ENCODE measurements around the gene PRDM16. TPM values are rescaled to one million over a fixed set of nuclear protein-coding genes. Genes with fewer than 3 reads are reported as not detected.

The PRDM16 gene
- total and polyA plus RNA-seq, 3 donors from 2014 or later = 2.1 to 5.6 (median 4.7) TPM

DNA sequence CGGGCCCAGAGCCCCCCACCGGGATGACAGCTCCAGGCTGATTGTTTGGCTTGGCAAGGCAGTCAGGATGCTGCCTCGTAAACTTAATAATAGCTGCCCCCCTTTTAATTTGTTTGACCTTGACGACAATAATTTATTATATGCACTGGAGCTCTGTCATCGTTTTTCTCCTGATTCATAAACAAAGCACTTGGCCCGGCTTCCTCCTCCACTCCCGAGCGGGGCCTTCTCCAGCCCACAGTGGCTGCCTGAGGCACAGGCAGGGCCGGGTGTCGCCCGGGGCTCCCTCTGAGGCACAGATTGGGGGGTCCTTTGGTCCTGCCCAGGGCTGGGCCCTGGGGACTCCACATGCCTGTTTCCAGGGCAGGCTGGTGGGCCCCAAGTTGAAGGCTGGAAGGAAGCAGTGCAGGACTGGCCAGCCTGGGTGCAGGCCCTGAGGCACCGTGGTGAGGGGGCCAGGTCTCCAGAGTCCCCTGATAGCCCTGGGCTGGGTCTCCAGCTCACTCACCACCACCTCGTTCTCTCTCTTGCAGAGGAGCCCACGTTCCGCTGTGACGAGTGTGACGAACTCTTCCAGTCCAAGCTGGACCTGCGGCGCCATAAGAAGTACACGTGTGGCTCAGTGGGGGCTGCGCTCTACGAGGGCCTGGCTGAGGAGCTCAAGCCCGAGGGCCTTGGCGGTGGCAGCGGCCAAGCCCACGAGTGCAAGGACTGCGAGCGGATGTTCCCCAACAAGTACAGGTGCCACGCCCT lies 333.4 kb downstream of the PRDM16 start:
- Histone ChIP-seq H3K27ac (no peak overlapping the region), H3K9me3 (no peaks in the 10 kb centered on the region), H3K4me1 (peaks cover 8% of the 10 kb centered on the region), H3K4me3 (no peak overlapping the region), H3K36me3 (ENCODE audit: low read depth, missing control alignments) (no peaks in the 10 kb centered on the region), H3K27me3 (no peaks in the 10 kb centered on the region)
- TF ChIP-seq, protein P1, sequence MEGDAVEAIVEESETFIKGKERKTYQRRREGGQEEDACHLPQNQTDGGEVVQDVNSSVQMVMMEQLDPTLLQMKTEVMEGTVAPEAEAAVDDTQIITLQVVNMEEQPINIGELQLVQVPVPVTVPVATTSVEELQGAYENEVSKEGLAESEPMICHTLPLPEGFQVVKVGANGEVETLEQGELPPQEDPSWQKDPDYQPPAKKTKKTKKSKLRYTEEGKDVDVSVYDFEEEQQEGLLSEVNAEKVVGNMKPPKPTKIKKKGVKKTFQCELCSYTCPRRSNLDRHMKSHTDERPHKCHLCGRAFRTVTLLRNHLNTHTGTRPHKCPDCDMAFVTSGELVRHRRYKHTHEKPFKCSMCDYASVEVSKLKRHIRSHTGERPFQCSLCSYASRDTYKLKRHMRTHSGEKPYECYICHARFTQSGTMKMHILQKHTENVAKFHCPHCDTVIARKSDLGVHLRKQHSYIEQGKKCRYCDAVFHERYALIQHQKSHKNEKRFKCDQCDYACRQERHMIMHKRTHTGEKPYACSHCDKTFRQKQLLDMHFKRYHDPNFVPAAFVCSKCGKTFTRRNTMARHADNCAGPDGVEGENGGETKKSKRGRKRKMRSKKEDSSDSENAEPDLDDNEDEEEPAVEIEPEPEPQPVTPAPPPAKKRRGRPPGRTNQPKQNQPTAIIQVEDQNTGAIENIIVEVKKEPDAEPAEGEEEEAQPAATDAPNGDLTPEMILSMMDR (IDR thresholded peaks at IDR 0.05) = no peak
- TF ChIP-seq POLR2A (IDR thresholded peaks at IDR 0.05) = no peak
- intact Hi-C loops (cut with DNase I; ENCODE audit: low total_unique reads) = no loop called here
- no peak for DNase-seq
- 69 to 71% methylated on average over 28 to 29 of the region's 29 CpGs for WGBS, 2 donors

GRCh38 chr1:3403011-3403345 lies 334.0 kb downstream of the PRDM16 start:
- Histone ChIP-seq H3K4me3 (no peak overlapping the region), H3K4me1 (peaks cover 8% of the 10 kb centered on the region), H3K27me3 (no peaks in the 10 kb centered on the region), H3K9me3 (no peaks in the 10 kb centered on the region), H3K36me3 (ENCODE audit: low read depth, missing control alignments) (no peaks in the 10 kb centered on the region), H3K27ac (no peak overlapping the region)
- intact Hi-C loops (cut with DNase I; ENCODE audit: low total_unique reads) = no loop called here
- WGBS, 2 donors = 63 to 80% methylated on average over 8 to 12 of the region's 12 CpGs
- no peak for DNase-seq
- TF ChIP-seq POLR2A (IDR thresholded peaks at IDR 0.05) = no peak
- TF ChIP-seq, protein P1 (IDR thresholded peaks at IDR 0.05) = no peak

DNA sequence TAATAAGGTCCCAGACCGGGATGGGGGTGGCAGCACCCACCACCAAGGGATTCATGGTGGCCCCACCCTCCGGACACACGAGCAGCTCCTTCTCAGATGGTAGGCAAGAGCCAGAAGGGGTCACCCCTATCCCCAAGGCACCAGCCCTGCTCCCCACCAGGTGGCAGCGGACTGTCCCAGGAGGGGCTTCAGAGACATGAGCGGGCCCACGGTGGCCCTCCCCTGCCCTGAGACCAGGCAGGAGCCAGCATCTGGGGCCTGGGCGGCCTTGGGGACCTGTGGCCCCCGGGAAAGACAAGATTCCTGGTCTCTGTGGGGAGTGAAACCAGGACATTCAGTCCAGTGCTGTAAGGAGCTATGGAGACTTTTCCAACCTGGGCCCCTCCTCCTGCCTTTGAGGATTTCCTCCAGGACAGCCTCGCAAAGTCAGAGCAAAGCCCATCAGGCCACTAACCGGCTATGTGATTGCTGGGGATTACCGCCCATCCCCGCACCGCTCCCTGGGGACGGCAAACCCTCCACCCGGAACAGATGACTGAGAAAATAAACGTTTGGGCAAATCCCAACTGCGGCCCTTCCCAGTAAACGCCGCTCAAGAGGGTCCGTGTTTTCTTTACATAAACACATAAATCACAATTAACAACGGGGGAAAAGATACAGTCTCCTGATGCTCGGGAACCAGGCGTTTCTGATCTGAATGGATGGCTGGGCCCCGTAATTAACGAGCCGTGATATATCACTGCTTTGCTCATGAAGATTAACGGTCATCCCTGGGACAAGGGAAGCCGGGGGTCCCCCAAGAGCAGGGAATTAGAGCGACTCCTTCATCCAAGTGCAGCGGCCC lies 334.6 kb downstream of the PRDM16 start:
- Histone ChIP-seq H3K36me3 (ENCODE audit: low read depth, missing control alignments) (no peaks in the 10 kb centered on the region), H3K4me3 (no peak overlapping the region), H3K9me3 (no peaks in the 10 kb centered on the region), H3K4me1 (peaks cover 8% of the 10 kb centered on the region), H3K27ac (no peak overlapping the region), H3K27me3 (no peaks in the 10 kb centered on the region)
- 76 to 78% methylated on average over 23 to 30 of the region's 30 CpGs for WGBS, 2 donors
- intact Hi-C loops (cut with DNase I; ENCODE audit: low total_unique reads) = no loop called here
- TF ChIP-seq, protein P1 (IDR thresholded peaks at IDR 0.05) = no peak
- no peak for TF ChIP-seq POLR2A (IDR thresholded peaks at IDR 0.05)
- DNase-seq = no peak

DNA sequence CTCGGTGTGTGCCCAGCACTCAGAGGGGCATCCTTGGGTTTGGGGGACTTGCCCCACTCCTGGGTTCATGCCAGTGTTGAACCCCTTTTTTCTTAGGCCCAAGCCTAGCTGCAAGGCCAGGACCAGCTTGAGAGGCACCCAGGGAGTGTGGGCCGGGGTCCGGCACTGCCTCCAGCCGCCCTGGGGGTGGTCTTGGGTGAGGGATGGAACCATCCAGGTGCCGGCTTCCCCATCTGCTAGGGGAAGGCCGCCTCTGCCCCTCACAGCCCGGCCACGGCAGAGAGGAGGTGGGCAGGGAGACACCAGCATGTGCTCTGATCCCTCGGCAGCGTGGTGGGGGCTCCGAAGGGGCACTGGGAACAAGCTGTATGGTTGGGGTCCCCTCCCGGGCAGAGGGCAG lies 335.3 kb downstream of the PRDM16 start:
- H3K9me3 ChIP-seq = no peaks in the 10 kb centered on the region
- no peaks in the 10 kb centered on the region for H3K27me3 ChIP-seq
- no peak overlapping the region for H3K4me3 ChIP-seq
- H3K27ac ChIP-seq = no peak overlapping the region
- H3K4me1 ChIP-seq = peaks cover 8% of the 10 kb centered on the region
- WGBS, 2 donors = 90 to 96% methylated on average over 2 to 10 of the region's 12 CpGs
- no peak for DNase-seq
- intact Hi-C loops (cut with DNase I; ENCODE audit: low total_unique reads) = no loop called here
- no peak for TF ChIP-seq POLR2A (IDR thresholded peaks at IDR 0.05)
- TF ChIP-seq, protein P1 (IDR thresholded peaks at IDR 0.05) = no peak
- no peaks in the 10 kb centered on the region for H3K36me3 ChIP-seq (ENCODE audit: low read depth, missing control alignments)

All from testis (tissue), 3 donors.